Naive thymus-derived CD8-positive, alpha-beta T cell (primary cell): Measurements from ENCODE around the gene GRAMD4. TPM values are rescaled to one million over a fixed set of nuclear protein-coding genes. Genes with fewer than 3 reads are reported as not detected.

ENCODE experiments used
- ATAC-seq, 2 donors: fragments of 150-1000 bp; cut with Tn5 transposase in 1 of 2; sonication (Bioruptor Pico), chemical (Tn5 transposase) in 1 of 2; 1 replicate in 1 of 2; 2 replicates in 1 of 2; pipeline ENCODE4 v1.10.0; 2021; ENCODE audit warnings: mild to moderate bottlenecking in 2 of 2, moderate library complexity in 2 of 2
- POLR2A ChIA-PET: fragments of 350-600 bp; sonication (Branson Sonifier 250); formaldehyde crosslinking; loops from one replicate; lab custom pipeline; 2021; ENCODE audit warnings: antibody characterized with exemption; lab: Charles Lee
- DNase-seq, 10 donors: peaks; one replicate each; pipeline versions ENCODE4 v3.0.0 to v3.0.0-alpha.2; 2020 to 2022
- H3K27ac Mint-ChIP-seq, 10 donors: one replicate each; pipeline ENCODE4 v1.8.0; 2020 to 2022; ENCODE audit warnings: mild to moderate bottlenecking in 10 of 10, mixed read lengths in 10 of 10, moderate library complexity in 4 of 10, inconsistent platforms in 1 of 10
- H3K27me3 Mint-ChIP-seq, 5 donors: one replicate each; pipeline ENCODE4 v1.8.0; 2021 to 2022; ENCODE audit warnings: mixed read lengths in 5 of 5
- H3K36me3 Mint-ChIP-seq, 3 donors: one replicate each; pipeline ENCODE4 v1.8.0; 2020 to 2022; ENCODE audit warnings: mixed read lengths in 3 of 3, mild to moderate bottlenecking in 2 of 3, inconsistent platforms in 1 of 3
- H3K4me1 Mint-ChIP-seq, 4 donors: one replicate each; pipeline ENCODE4 v1.8.0; 2021 to 2022; ENCODE audit warnings: mixed read lengths in 4 of 4
- H3K4me3 Mint-ChIP-seq, 10 donors: one replicate each; pipeline ENCODE4 v1.8.0; 2020 to 2022; ENCODE audit warnings: mild to moderate bottlenecking in 10 of 10, mixed read lengths in 10 of 10, moderate library complexity in 6 of 10, inconsistent platforms in 1 of 10
- H3K9me3 Mint-ChIP-seq, 9 donors: one replicate each; pipeline ENCODE4 v1.8.0; 2020 to 2022; ENCODE audit warnings: mixed read lengths in 9 of 9, mild to moderate bottlenecking in 3 of 9, inconsistent platforms in 1 of 9, moderate library complexity in 1 of 9
- polyA plus RNA-seq, 3 donors: library from polyadenylated mRNA; unstranded; fragments of 300-500 nt; fragmentation: Illumina TruSeq; gene quantifications; one replicate each; pipeline ENCODE4 v1.2.3, GENCODE V29; 2021
- total RNA-seq, 8 experiments: library from RNA in 2 of 8; stranded (reverse) in 2 of 8; gene quantifications; one replicate each; pipeline ENCODE4 v1.2.3 and lab custom pipeline; 2021 to 2026

Gene GRAMD4
- total and polyA plus RNA-seq, 5 experiments from 2014 or later = 2.8 to 7.6 (median 4.1) TPM

DNA sequence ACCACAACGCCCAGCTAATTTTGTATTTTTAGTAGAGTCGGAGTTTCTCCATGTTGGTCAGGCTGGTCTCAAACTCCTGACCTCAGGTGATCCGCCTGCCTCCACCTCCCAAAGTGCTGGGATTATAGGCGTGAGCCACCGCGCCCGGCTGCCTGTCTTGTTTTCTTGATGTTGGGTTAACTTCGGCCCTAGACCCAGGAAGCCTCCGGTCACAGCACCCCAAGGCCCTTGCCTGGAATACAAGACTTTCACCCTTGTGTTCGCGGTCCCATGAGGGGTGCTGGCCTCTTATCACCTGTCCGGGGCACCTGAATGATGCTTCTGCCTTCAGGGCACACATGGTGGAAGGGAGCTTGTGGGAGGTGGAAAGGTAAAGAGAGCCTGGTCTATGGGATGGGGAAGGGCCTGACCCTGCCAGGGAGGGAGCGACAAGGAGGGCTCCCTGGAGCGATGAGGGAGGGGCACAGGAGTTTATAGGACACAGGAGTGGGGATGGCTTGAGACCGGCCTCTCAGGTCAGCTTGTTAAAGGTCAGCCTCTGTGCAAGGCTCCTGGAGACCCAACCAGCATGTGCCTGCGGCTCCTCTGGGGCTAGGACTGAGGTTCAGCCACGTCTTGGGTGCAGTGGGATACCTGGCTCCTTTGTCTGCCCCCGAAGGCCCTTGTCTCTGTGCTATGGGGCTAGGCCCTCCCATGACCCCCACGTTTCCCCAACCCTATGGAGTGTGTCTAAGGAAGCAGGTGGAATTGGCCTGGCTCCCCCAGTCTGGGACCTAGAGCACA lies 34.7 kb upstream of the GRAMD4 start:
- H3K27me3 Mint-ChIP-seq = peaks cover 0 to 2% (median 0%) of the 10 kb centered on the region in 5 donors
- ATAC-seq (no peak), DNase-seq (no peak)
- POLR2A ChIA-PET = no interaction called here
- no peaks in the 10 kb centered on the region for H3K36me3 Mint-ChIP-seq
- peak overlapping the region in 1 of 10 donors; percentile 34 for H3K4me3 Mint-ChIP-seq
- H3K27ac Mint-ChIP-seq = no peak overlapping the region
- no peaks in the 10 kb centered on the region for H3K9me3 Mint-ChIP-seq
- H3K4me1 Mint-ChIP-seq = peaks cover 0 to 60% (median 23%) of the 10 kb centered on the region in 4 donors

DNA sequence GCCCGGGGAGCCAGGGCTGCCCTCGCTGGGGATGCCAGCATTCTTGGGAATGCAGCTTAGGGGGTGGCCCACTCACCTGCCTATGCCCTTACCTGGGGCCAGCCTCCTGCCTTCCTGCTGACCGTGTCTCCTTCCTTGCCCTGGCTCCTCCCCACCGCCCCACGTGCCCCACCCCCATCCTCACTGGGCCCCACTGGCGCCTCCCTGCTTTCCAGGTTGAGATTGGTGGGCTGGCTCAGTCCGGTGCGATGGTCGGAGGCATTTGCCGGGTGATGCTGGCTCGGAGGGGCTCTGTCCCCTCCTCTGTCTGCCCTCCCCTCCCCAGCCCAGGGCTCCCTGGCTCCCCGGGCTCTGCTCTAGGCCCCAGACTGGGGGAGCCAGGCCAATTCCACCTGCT lies 34.1 kb upstream of the GRAMD4 start:
- Mint-ChIP-seq H3K9me3 (no peaks in the 10 kb centered on the region), H3K27me3 (peaks cover 0 to 2% (median 0%) of the 10 kb centered on the region in 5 donors), H3K4me3 (no peak overlapping the region), H3K27ac (no peak overlapping the region), H3K36me3 (no peaks in the 10 kb centered on the region), H3K4me1 (peaks cover 0 to 60% (median 22%) of the 10 kb centered on the region in 4 donors)
- no peak for ATAC-seq
- DNase-seq = no peak
- POLR2A ChIA-PET = interaction anchor here (0.8 kb wide), 1 partner anchor 12 kb away, joined by 3 read pairs; no protein-coding TSS in a partner anchor

DNA sequence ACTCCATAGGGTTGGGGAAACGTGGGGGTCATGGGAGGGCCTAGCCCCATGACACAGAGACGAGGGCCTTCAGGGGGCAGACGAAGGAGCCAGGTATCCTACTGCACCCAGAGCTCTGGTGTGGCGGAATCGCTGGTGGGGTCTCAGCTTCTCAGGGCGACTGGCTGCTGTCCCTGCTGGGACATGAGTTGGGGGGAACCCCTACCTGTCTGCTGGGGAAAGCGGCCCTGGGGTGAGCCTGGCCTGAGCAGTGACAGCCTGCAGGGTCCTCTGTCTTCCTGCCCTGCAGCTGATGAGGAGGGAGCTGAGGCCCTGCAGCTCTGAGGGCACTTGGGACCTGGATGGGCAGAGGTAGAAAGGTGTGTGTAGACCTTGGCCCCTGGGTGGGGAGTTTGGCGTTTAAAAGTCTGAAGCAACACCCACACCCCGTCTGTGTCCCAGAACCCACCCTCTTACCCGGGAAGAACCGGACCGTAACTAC lies 33.6 kb upstream of the GRAMD4 start:
- Mint-ChIP-seq H3K27me3 (peaks cover 0 to 2% (median 0%) of the 10 kb centered on the region in 5 donors), H3K9me3 (no peaks in the 10 kb centered on the region), H3K27ac (peak overlapping the region in 1 of 10 donors; percentile 74), H3K4me1 (peaks cover 0 to 59% (median 18%) of the 10 kb centered on the region in 4 donors), H3K36me3 (no peaks in the 10 kb centered on the region), H3K4me3 (peak overlapping the region in 1 of 10 donors; percentile 76)
- no peak for ATAC-seq
- no peak for DNase-seq
- POLR2A ChIA-PET = interaction anchor here (0.8 kb wide), 1 partner anchor 12 kb away, joined by 3 read pairs; no protein-coding TSS in a partner anchor

DNA sequence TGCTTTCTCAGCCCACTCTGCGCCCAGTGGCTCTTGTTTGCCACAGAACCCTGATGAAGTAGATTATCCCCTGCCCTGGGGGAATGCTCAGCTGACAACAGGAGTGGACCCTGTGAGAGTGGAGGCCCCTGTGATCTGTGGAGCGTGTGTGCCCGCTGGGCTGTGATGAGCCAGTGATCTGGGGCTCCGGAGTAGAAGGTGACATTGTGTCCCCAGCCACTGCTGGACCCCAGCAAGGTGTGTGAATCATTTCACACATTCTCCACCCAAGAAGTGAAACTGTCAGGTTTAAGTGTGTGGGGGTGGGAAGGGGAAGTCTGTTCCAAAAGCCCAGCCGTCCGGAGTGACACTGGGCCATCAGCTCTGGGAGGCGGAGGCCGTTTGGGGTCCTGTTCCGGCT lies 33.1 kb upstream of the GRAMD4 start:
- peaks cover 0 to 2% (median 0%) of the 10 kb centered on the region in 5 donors for H3K27me3 Mint-ChIP-seq
- peaks cover 1 to 57% (median 20%) of the 10 kb centered on the region in 4 donors for H3K4me1 Mint-ChIP-seq
- POLR2A ChIA-PET = interaction anchor here (0.8 kb wide), 1 partner anchor 11 kb away, joined by 3 read pairs; no protein-coding TSS in a partner anchor
- H3K36me3 Mint-ChIP-seq = no peaks in the 10 kb centered on the region
- H3K27ac Mint-ChIP-seq = peak overlapping the region in 3 of 10 donors; percentile 63 to 74 (median 72)
- no peaks in the 10 kb centered on the region for H3K9me3 Mint-ChIP-seq
- DNase-seq (no peak), ATAC-seq (peak in 1 of 2 donors; percentile 39)
- peak overlapping the region in 5 of 10 donors; percentile 3 to 76 (median 54) for H3K4me3 Mint-ChIP-seq

DNA sequence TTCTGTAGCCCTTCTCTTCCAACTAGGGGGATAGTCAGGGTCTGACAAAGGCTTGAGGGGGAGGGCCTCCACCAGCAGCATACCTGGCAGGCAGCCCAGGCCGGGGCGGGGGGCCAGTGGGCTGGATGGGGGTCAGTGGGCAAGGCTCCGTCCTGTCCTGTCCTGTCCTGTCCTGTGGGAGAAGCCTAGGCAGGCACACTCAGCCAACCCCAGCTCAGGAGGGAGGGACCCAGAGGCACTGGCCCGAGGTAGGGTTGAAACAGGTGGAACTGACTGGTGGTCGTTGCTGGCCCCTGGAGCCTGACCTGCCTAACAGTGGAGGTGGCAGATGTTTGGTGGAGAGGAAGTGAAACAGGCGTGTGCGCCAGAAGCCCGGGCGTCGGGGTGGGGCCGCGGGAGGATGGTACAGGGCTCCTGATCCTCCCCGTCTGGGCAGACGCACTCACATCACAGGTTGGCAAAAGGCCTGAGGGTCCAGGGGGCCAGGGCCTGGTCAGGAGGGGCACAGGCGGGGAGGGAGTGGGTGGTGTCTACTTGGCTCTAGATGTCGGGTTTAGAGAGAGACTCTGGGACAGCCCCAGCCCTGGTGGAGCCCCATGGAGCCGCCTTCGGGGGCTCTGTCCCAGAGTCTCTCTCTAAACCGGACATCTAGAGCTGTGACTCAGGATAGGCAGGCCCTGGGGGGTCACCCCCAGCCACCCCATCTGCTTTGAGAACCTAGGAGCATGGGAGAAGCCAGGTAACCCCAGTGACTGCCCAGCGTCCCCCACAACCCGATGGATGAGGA lies 32.5 kb upstream of the GRAMD4 start:
- POLR2A ChIA-PET = no interaction called here
- peak overlapping the region in 3 of 10 donors; percentile 17 to 74 (median 63) for H3K27ac Mint-ChIP-seq
- ATAC-seq = peak in 1 of 2 donors; percentile 56
- no peaks in the 10 kb centered on the region for H3K36me3 Mint-ChIP-seq
- H3K4me3 Mint-ChIP-seq = peak overlapping the region in 6 of 10 donors; percentile 3 to 76 (median 34)
- peak in 1 of 10 donors; percentile 50 for DNase-seq
- peaks cover 6 to 57% (median 26%) of the 10 kb centered on the region in 4 donors for H3K4me1 Mint-ChIP-seq
- H3K9me3 Mint-ChIP-seq = no peaks in the 10 kb centered on the region
- peaks cover 0 to 2% (median 0%) of the 10 kb centered on the region in 5 donors for H3K27me3 Mint-ChIP-seq

DNA sequence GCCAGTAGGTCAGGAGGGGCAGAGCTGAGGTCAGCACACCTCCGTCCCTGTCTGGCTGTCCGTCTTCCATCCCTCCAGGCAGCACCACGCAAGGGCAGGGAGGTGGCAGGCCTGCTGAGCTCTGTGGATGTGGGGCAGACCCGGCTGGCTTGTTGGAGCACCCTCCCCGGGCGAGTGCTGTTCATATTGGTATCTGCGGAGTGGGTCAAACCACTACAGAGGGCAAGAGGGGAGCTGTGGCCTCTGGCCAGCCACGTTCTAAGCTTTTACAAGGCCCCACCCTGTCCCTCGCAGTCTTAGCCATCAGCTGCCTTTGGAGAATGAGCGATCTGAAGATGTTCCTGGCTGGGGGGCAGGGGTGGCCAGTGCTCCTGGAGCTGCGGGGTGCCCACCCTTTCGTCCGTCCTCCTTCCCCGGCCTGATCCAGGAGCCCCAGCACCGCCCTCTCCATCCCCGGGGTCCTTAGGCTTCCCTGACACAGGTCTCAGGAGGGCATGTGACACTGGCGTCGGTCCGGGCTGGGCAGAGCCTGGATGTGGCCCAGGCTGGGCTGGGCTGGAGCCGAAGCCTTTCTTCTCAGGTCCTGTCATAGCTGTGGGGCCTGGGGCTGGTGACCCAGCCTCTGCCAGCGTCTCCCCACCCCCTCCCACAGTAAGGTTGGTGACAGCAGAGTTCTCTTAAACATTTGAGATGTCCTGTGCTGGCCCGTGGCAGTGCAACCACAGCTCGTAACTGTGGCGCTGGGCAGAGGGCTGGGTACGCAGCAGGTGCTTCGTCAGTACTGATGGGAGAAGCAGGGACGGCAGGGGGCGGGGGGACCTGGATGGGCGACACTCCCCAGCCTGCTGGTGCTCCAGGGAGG lies 31.7 kb upstream of the GRAMD4 start:
- Mint-ChIP-seq H3K36me3 (no peaks in the 10 kb centered on the region), H3K4me1 (peaks cover 11 to 58% (median 34%) of the 10 kb centered on the region in 4 donors), H3K9me3 (no peaks in the 10 kb centered on the region), H3K4me3 (peak overlapping the region in 2 of 10 donors; percentile 30 to 36), H3K27ac (peak overlapping the region in 1 of 10 donors; percentile 33), H3K27me3 (peaks cover 0 to 2% (median 0%) of the 10 kb centered on the region in 5 donors)
- POLR2A ChIA-PET = interaction anchor here (0.5 to 1.2 kb wide), 3 partner anchors 14 to 218 kb away, joined by 3 to 6 read pairs (median 4); no protein-coding TSS in a partner anchor
- DNase-seq (no peak), ATAC-seq (no peak)

DNA sequence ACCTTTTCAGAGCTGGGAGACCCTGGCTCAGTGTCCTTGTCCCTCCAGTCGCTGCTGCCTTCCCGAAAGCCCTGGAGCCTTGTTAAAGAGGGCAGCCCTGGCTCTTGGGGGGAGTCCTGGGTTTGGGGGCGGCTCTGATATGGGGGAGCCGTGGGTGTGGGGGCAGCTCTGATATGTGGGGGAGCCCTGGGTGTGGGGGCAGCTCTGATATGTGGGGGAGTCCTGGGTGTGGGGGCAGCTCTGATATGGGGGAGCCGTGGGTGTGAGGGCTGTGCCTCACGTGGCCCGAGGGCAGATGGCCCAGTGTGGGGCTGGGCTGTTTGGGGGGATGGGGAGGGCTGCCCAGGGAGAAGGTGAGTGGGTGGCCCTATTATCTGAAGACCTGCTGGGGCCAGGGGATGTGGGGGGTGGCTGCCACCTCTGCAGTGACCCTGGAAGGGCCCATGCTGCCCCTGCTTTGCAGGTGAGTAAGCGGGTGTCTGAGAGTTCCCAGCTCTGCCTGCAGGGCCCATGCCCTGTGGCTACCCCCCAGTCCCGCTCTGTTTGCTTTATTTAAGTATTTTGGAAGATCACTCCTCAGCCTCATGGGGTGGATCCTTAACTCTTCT lies 30.9 kb upstream of the GRAMD4 start:
- ATAC-seq (no peak), DNase-seq (no peak)
- Mint-ChIP-seq H3K27ac (peak overlapping the region in 1 of 10 donors; percentile 11), H3K9me3 (no peaks in the 10 kb centered on the region), H3K4me3 (peak overlapping the region in 1 of 10 donors; percentile 41), H3K36me3 (no peaks in the 10 kb centered on the region), H3K4me1 (peaks cover 11 to 53% (median 35%) of the 10 kb centered on the region in 4 donors), H3K27me3 (peaks cover 0 to 2% (median 0%) of the 10 kb centered on the region in 5 donors)
- POLR2A ChIA-PET = interaction anchor here (0.5 to 1.2 kb wide), 3 partner anchors 13 to 217 kb away, joined by 3 to 6 read pairs (median 4); no protein-coding TSS in a partner anchor

DNA sequence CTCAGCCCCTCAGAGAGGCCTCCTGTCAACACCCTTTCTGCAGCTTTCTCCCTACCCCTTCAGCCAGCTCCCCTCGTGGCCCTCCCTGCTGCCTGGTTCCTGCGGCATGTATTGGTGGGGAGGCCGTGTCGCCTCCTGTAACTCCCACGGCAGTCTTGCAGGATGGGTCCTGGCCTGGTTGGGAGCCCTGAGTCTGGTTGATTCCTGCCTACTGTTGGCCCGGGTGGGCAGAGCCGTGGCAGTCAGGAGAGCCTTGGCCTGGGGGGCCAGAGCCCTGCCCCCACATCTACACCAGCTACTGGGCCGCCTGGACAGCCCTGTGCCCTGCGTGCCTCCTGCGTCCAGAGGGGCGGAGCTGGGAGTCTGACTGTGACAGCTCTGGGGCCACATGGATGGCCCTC lies 30.3 kb upstream of the GRAMD4 start:
- DNase-seq (no peak), ATAC-seq (no peak)
- peaks cover 11 to 52% (median 35%) of the 10 kb centered on the region in 4 donors for H3K4me1 Mint-ChIP-seq
- no peaks in the 10 kb centered on the region for H3K36me3 Mint-ChIP-seq
- no peaks in the 10 kb centered on the region for H3K9me3 Mint-ChIP-seq
- no peak overlapping the region for H3K27ac Mint-ChIP-seq
- no peak overlapping the region for H3K4me3 Mint-ChIP-seq
- H3K27me3 Mint-ChIP-seq = peaks cover 0 to 2% (median 0%) of the 10 kb centered on the region in 5 donors
- POLR2A ChIA-PET = no interaction called here

DNA sequence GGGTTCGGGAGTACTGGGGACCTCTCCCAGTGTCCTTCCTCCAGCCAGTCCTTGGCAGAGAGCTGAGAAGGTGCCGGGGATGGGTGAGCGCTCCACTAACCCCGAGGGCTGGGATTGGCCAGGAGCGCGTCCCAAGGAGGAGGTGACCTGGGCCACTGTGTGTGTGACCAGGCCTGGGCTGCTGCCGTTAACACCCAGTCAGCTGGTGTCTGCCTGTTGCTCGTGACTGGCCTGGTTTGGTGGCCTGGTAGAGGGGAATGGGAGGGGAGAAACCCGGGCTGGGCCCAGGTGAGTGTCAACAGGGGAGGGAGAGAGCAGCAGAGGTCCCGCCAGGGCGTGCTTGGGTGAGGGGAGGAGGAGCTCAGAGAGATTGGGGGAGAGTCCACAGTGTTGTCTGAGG lies 29.9 kb upstream of the GRAMD4 start:
- no peak for ATAC-seq
- peak overlapping the region in 1 of 10 donors; percentile 60 for H3K27ac Mint-ChIP-seq
- DNase-seq = no peak
- H3K9me3 Mint-ChIP-seq = no peaks in the 10 kb centered on the region
- H3K36me3 Mint-ChIP-seq = no peaks in the 10 kb centered on the region
- peaks cover 0 to 2% (median 0%) of the 10 kb centered on the region in 5 donors for H3K27me3 Mint-ChIP-seq
- POLR2A ChIA-PET = no interaction called here
- peak overlapping the region in 1 of 10 donors; percentile 24 for H3K4me3 Mint-ChIP-seq
- H3K4me1 Mint-ChIP-seq = peaks cover 11 to 52% (median 35%) of the 10 kb centered on the region in 4 donors

DNA sequence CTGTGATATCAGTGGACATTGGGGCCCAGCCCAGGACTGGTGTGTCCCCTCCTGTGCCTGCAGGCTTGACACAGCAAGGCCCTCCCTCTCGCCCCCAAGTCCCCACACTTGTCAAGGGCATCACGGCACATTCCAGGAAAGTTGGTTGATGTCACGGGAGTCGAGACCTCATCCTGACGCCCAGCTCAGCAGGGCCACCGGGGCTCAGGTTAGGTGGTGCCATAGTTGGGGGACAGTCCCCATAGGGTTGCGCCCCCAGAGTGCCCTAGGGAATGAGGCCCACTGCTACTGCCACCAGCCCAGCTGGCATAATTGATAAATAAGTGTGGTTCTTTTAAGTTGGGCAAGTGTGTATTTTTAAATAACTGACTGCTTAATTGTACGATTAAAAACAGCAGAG lies 28.3 kb upstream of the GRAMD4 start:
- no peak for ATAC-seq
- H3K27ac Mint-ChIP-seq = peak overlapping the region in 6 of 10 donors; percentile 46 to 88 (median 75)
- POLR2A ChIA-PET = interaction anchor here (0.7 to 1.3 kb wide), 5 partner anchors 14 to 607 kb away, joined by 3 to 6 read pairs (median 3); no protein-coding TSS in a partner anchor
- H3K4me3 Mint-ChIP-seq = peak overlapping the region in 9 of 10 donors; percentile 64 to 86 (median 79)
- H3K4me1 Mint-ChIP-seq = peaks cover 11 to 44% (median 34%) of the 10 kb centered on the region in 4 donors
- no peaks in the 10 kb centered on the region for H3K36me3 Mint-ChIP-seq
- peaks cover 0 to 2% (median 0%) of the 10 kb centered on the region in 5 donors for H3K27me3 Mint-ChIP-seq
- H3K9me3 Mint-ChIP-seq = no peaks in the 10 kb centered on the region
- no peak for DNase-seq

DNA sequence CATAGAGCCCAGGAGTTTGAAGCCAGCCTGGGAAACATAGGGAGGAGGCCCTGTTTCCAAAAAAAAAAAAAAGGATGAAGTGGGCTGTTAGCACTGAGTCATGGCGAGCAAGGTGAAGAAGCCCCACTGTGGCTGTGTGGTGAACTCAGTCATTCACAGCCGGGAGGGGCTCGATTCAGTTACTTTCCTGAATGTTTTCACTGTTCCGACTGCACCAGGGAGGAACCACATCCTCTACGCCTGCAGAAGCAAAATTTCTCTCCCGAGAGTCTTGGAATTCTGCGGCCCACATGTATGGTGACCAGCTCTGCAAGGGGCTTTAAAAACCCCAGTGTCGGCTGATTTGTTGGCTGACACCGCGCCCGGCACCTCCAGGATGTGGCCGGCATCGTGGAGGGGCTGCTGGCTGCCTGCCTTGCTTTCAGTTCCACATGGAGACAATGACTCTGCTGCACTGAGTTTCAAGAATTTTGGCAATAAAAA lies 27.8 kb upstream of the GRAMD4 start:
- ATAC-seq = peak; percentile 84
- H3K27ac Mint-ChIP-seq = peak overlapping the region in 8 of 10 donors; percentile 27 to 88 (median 78)
- H3K36me3 Mint-ChIP-seq = no peaks in the 10 kb centered on the region
- peaks cover 0 to 2% (median 0%) of the 10 kb centered on the region in 5 donors for H3K27me3 Mint-ChIP-seq
- H3K4me1 Mint-ChIP-seq = peaks cover 11 to 39% (median 29%) of the 10 kb centered on the region in 4 donors
- POLR2A ChIA-PET = interaction anchor here (0.7 to 1.3 kb wide), 4 partner anchors 20 to 606 kb away, joined by 3 to 5 read pairs (median 3); no protein-coding TSS in a partner anchor
- peak overlapping the region; percentile 64 to 86 (median 80) for H3K4me3 Mint-ChIP-seq
- peak in 8 of 10 donors; percentile 17 to 66 (median 46) for DNase-seq
- no peaks in the 10 kb centered on the region for H3K9me3 Mint-ChIP-seq
